Daoy (cell line): ENCODE results near the gene NQO1. TPM values are rescaled to one million over a fixed set of nuclear protein-coding genes. Genes with fewer than 3 reads are reported as not detected.

ENCODE experiments used
- total RNA-seq: library from RNA; depleted of rRNA; stranded (reverse); fragments of >200 nt; shearing (Covaris generic); gene quantifications from 2 replicates; pipeline ENCODE4 v1.2.3, GENCODE V29; 2014; rRNA removed

NQO1 gene
- total RNA-seq, 1 experiment from 2014 or later: 85.4 TPM

Other genes with a start within 250 kb of the NQO1 start
- gene NFAT5, start 160.6 kb downstream of the NQO1 start, total RNA-seq: 1.7 and 2.3 TPM in 2 replicates
- gene NOB1, start 28.4 kb upstream of the NQO1 start, total RNA-seq: 15.6 and 18.9 TPM in 2 replicates
- gene WWP2, start 35.8 kb upstream of the NQO1 start, total RNA-seq: 15.7 and 16.8 TPM in 2 replicates
- 1.2 TPM in 1 of 2 replicates, not detected in the other for gene CLEC18A, start 224.8 kb upstream of the NQO1 start, total RNA-seq